B cell (primary cell): Measurements from ENCODE around the gene KDELR1. TPM values are rescaled to one million over a fixed set of nuclear protein-coding genes. Genes with fewer than 3 reads are reported as not detected.

ENCODE experiments used
- ATAC-seq: fragments of 200-7000 bp; cut with Tn5 transposase; one replicate; pipeline ENCODE4 v1.10.0; 2021; ENCODE audit warnings: low read depth, mild to moderate bottlenecking, moderate number of reproducible peaks, moderate library complexity
- CTCF ChIA-PET: fragments of 350-600 bp; sonication (Branson Sonifier 250); formaldehyde crosslinking; loops from one replicate; lab custom pipeline; 2021; ENCODE audit warnings: antibody characterized with exemption, inconsistent platforms; lab: Charles Lee
- POLR2A ChIA-PET: fragments of 350-600 bp; sonication (Branson Sonifier 250); formaldehyde crosslinking; loops from one replicate; lab custom pipeline; 2021; ENCODE audit warnings: antibody characterized with exemption; lab: Charles Lee
- DNase-seq: peaks from one replicate; pipeline ENCODE4 v3.0.0; 2013
- H2AFZ ChIP-seq: 2 replicates; pipeline ENCODE4 v1.6.1; 2012; ENCODE audit warnings: mild to moderate bottlenecking, low read depth, low read length; ENCODE audit not compliant: insufficient read depth, poor library complexity, severe bottlenecking
- H3K27ac ChIP-seq, 2 donors: 1 replicate in 1 of 2; 2 replicates in 1 of 2; pipeline ENCODE4 v1.5.1; 2012 to 2013; ENCODE audit warnings: low read length in 2 of 2, mild to moderate bottlenecking in 2 of 2, moderate library complexity in 1 of 2
- H3K27me3 ChIP-seq, 4 experiments: fragments of 200-600 bp in 1 of 4; sonication (generic) in 1 of 4; replicated peaks in 1 of 4; 1 replicate in 2 of 4; 2 replicates in 2 of 4; pipeline versions ENCODE4 v1.6.1 to v1.7.0; 2013 to 2016; ENCODE audit warnings: low read length in 3 of 4, mild to moderate bottlenecking in 2 of 4, mixed read lengths in 1 of 4, moderate library complexity in 1 of 4; ENCODE audit not compliant: insufficient read depth in 4 of 4, control insufficient read depth in 3 of 4; ENCODE audit errors: control extremely low read depth in 1 of 4
- H3K36me3 ChIP-seq, 2 experiments: replicated peaks in 1 of 2; 1 replicate in 1 of 2; 2 replicates in 1 of 2; pipeline versions ENCODE4 v1.6.1 to v1.7.1; 2013; ENCODE audit warnings: low read length in 1 of 2; ENCODE audit not compliant: insufficient read depth in 2 of 2, control insufficient read depth in 1 of 2; ENCODE audit errors: control extremely low read depth in 1 of 2, extremely low read depth in 1 of 2
- H3K4me1 ChIP-seq, 2 donors: fragments of 200-600 bp in 1 of 2; sonication (generic) in 1 of 2; 1 replicate in 1 of 2; 2 replicates in 1 of 2; pipeline versions ENCODE4 v1.5.1 to v1.6.1; 2013 to 2017; ENCODE audit warnings: low read length in 2 of 2; ENCODE audit not compliant: control insufficient read depth in 2 of 2, insufficient read depth in 2 of 2
- H3K4me2 ChIP-seq: replicated peaks from 2 replicates; pipeline ENCODE3; 2012; ENCODE audit warnings: mild to moderate bottlenecking, low read depth, low read length; ENCODE audit not compliant: poor library complexity, severe bottlenecking
- H3K4me3 ChIP-seq, 5 experiments: fragments of 200-600 bp in 1 of 5; sonication (generic) in 1 of 5; 1 replicate in 3 of 5; 2 replicates in 2 of 5; pipeline versions ENCODE4 v1.5.1 to v1.7.0; 2011 to 2016; ENCODE audit warnings: low read length in 4 of 5, mild to moderate bottlenecking in 4 of 5, low read depth in 2 of 5, control low read depth in 1 of 5, moderate library complexity in 1 of 5; ENCODE audit not compliant: insufficient read depth in 1 of 5; ENCODE audit errors: control extremely low read depth in 1 of 5, extremely low read depth in 1 of 5
- H3K79me2 ChIP-seq: fragments of 200-600 bp; sonication (generic); one replicate; pipeline ENCODE4 v1.6.0; 2016; ENCODE audit warnings: low read length; ENCODE audit not compliant: control insufficient read depth, insufficient read depth
- H3K9ac ChIP-seq: fragments of 200-600 bp; sonication (generic); 2 replicates; pipeline ENCODE4 v1.6.1; 2017; ENCODE audit warnings: mild to moderate bottlenecking, low read length, moderate library complexity
- H3K9me3 ChIP-seq, 3 donors: one replicate each; pipeline versions ENCODE4 v1.6.1 to v1.7.1; 2013; ENCODE audit warnings: low read length in 2 of 3; ENCODE audit not compliant: control insufficient read depth in 2 of 3, insufficient read depth in 1 of 3; ENCODE audit errors: control extremely low read depth in 1 of 3
- H4K20me1 ChIP-seq: 2 replicates; pipeline ENCODE4 v1.6.0; 2012; ENCODE audit warnings: mild to moderate bottlenecking, low read length; ENCODE audit not compliant: insufficient read depth, control insufficient read depth, poor library complexity, severe bottlenecking
- H3K27ac Mint-ChIP-seq: one replicate; pipeline ENCODE4 v1.8.0; 2021; ENCODE audit warnings: mixed read lengths
- H3K27me3 Mint-ChIP-seq: one replicate; pipeline ENCODE4 v1.8.0; 2021; ENCODE audit warnings: mixed read lengths
- H3K4me1 Mint-ChIP-seq: one replicate; pipeline ENCODE4 v1.8.0; 2021; ENCODE audit warnings: mixed read lengths
- H3K4me3 Mint-ChIP-seq: one replicate; pipeline ENCODE4 v1.8.0; 2021; ENCODE audit warnings: mixed read lengths
- H3K9me3 Mint-ChIP-seq: one replicate; pipeline ENCODE4 v1.8.0; 2022; ENCODE audit warnings: mixed read lengths; ENCODE audit not compliant: insufficient read depth
- CTCF ChIP-seq: fragments of 200-600 bp; IDR thresholded peaks from one replicate; pipeline ENCODE4 v1.8.0; 2022; ENCODE audit warnings: antibody characterized with exemption, mild to moderate bottlenecking
- EZH2 ChIP-seq: IDR thresholded peaks from 2 replicates; pipeline ENCODE4 v1.6.1; 2012; ENCODE audit warnings: borderline replicate concordance, low read depth, mild to moderate bottlenecking, moderate library complexity, low read length; ENCODE audit not compliant: insufficient read depth, poor library complexity, severe bottlenecking
- WGBS: methylation state at CpG from one replicate; pipeline ENCODE4 v1.1.5; 2013; ENCODE audit warnings: missing lambda C conversion rate; ENCODE audit not compliant: insufficient coverage; 5-methylcytosine and 5-hydroxymethylcytosine counted together
- intact Hi-C: fragments of 100-400 bp; cut with micrococcal nuclease; formaldehyde crosslinking; loops from one replicate; pipeline ENCODE4 v1.10.0; 2022
- polyA plus RNA-seq: library from polyadenylated mRNA; depleted of rRNA; stranded (reverse); fragments of >200 nt; gene quantifications from 2 replicates; pipeline ENCODE4 v1.2.3, GENCODE V29; 2012
- total RNA-seq, 2 donors: library from RNA; stranded (reverse); fragments of 120-200 nt in 1 of 2; gene quantifications; 1 replicate in 1 of 2; 2 replicates in 1 of 2; pipeline versions ENCODE4 v1.2.3 to v1.2.4, GENCODE V29; 2013 to 2022

Gene KDELR1
- total and polyA plus RNA-seq, 2 donors (not counting 1 experiment from before 2014, with no cell fraction given), result 33.3 to 62.7 TPM

GRCh38 chr19:48421548-48421947 is 30.2 kb upstream of the KDELR1 start:
- H4K20me1 ChIP-seq, result no peaks in the 10 kb centered on the region
- TF ChIP-seq EZH2, result no peak
- no peak for TF ChIP-seq CTCF
- Mint-ChIP-seq H3K27me3 (peaks cover 24% of the 10 kb centered on the region), H3K9me3 (no peaks in the 10 kb centered on the region), H3K27ac (no peak overlapping the region), H3K4me3 (no peak overlapping the region), H3K4me1 (peaks cover 19% of the 10 kb centered on the region)
- DNase-seq, result no peak
- no peak for ATAC-seq
- peaks cover 0 to 22% (median 0%) of the 10 kb centered on the region in 4 experiments for H3K27me3 ChIP-seq
- no peaks in the 10 kb centered on the region for H3K36me3 ChIP-seq
- H3K9ac ChIP-seq, result no peak overlapping the region
- no peak overlapping the region for H2AFZ ChIP-seq
- WGBS, result 88% methylated on average over 15 of the region's 16 CpGs
- H3K79me2 ChIP-seq, result no peaks in the 10 kb centered on the region
- no peak overlapping the region for H3K4me3 ChIP-seq
- ChIA-PET POLR2A (no interaction called here), CTCF (no interaction called here)
- H3K27ac ChIP-seq, result no peak overlapping the region
- H3K4me2 ChIP-seq, result no peak overlapping the region
- H3K9me3 ChIP-seq, result peaks cover 0 to 7% (median 0%) of the 10 kb centered on the region in 3 donors
- intact Hi-C loops, result no loop called here
- peaks cover 3% of the 10 kb centered on the region in 2 donors for H3K4me1 ChIP-seq

- CTCF ChIA-PET, result interaction anchor here (0.6 to 1.0 kb wide), 2 partner anchors 85 to 1530 kb away, joined by 3 read pairs; no protein-coding TSS in a partner anchor
- H3K9me3 ChIP-seq, result peaks cover 0 to 20% (median 0%) of the 10 kb centered on the region in 3 donors
- H3K4me3 ChIP-seq, result peak overlapping the region in 4 of 5 experiments; percentile 10 to 43 (median 20)
- ATAC-seq (peak; percentile 82), DNase-seq (peak; percentile 80)
- no peaks in the 10 kb centered on the region for H3K36me3 ChIP-seq
- peak overlapping the region; percentile 52 for H2AFZ ChIP-seq
- no peaks in the 10 kb centered on the region for H4K20me1 ChIP-seq
- H3K27me3 ChIP-seq, result peaks cover 0 to 43% (median 9%) of the 10 kb centered on the region in 4 experiments
- no peaks in the 10 kb centered on the region for H3K79me2 ChIP-seq
- peaks cover 16 to 17% of the 10 kb centered on the region in 2 donors for H3K4me1 ChIP-seq
- no peaks in the 10 kb centered on the region for H3K9me3 Mint-ChIP-seq
- no peak overlapping the region for H3K27ac ChIP-seq
- peak overlapping the region; percentile 80 for H3K27ac Mint-ChIP-seq
- POLR2A ChIA-PET, result interaction anchor here (1.0 kb wide), 1 partner anchor 28 kb away, joined by 5 read pairs; the partner anchor contains the start of gene KDELR1
- H3K4me2 ChIP-seq, result peak overlapping the region; percentile 70
- 49% methylated on average over 21 of the region's 31 CpGs for WGBS
- peaks cover 35% of the 10 kb centered on the region for H3K27me3 Mint-ChIP-seq
- TF ChIP-seq EZH2, result no peak
- no peak for TF ChIP-seq CTCF
- peak overlapping the region; percentile 44 for H3K9ac ChIP-seq
- intact Hi-C loops, result loop anchor here (1.0 kb wide), 1 partner anchor 26 kb away; the partner anchor contains the start of gene GRWD1
- peak overlapping the region; percentile 90 for H3K4me3 Mint-ChIP-seq
- peaks cover 24% of the 10 kb centered on the region for H3K4me1 Mint-ChIP-seq
These were observed 28.0 kb upstream of the KDELR1 start for GRCh38 chr19:48419158-48419920.
